Transverse colon (tissue), 4 donors: ENCODE results near the gene ZNF496. TPM values are rescaled to one million over a fixed set of nuclear protein-coding genes. Genes with fewer than 3 reads are reported as not detected.

Experiments
- DNase-seq: peaks from one replicate; pipeline ENCODE4 v3.0.0-alpha.2; 2019
- H3K27ac ChIP-seq, 4 donors: fragments of 200-600 bp; sonication (generic); 2 replicates each; pipeline ENCODE4 v1.5.1; 2016 to 2018; ENCODE audit warnings: inconsistent platforms in 4 of 4
- H3K27me3 ChIP-seq: fragments of 200-600 bp; sonication (generic); 2 replicates; pipeline ENCODE4 v1.5.1; 2017; ENCODE audit warnings: inconsistent platforms
- H3K36me3 ChIP-seq, 4 donors: fragments of 200-600 bp; sonication (generic); 2 replicates each; pipeline ENCODE4 v1.5.1; 2017 to 2019; ENCODE audit warnings: inconsistent platforms in 4 of 4
- H3K4me1 ChIP-seq, 4 donors: fragments of 200-600 bp; sonication (generic); 2 replicates each; pipeline ENCODE4 v1.5.1; 2017 to 2020; ENCODE audit warnings: inconsistent platforms in 4 of 4
- H3K4me3 ChIP-seq, 4 donors: fragments of 200-600 bp; sonication (generic); 1 replicate in 1 of 4; 2 replicates in 3 of 4; pipeline versions ENCODE4 v1.5.1 to v1.6.1; 2017 to 2019; ENCODE audit warnings: inconsistent platforms in 4 of 4
- H3K9me3 ChIP-seq, 2 donors: fragments of 200-600 bp; sonication (generic); 2 replicates each; pipeline ENCODE4 v1.5.1; 2017 to 2019; ENCODE audit warnings: inconsistent platforms in 2 of 2
- CTCF ChIP-seq, 5 experiments: fragments of 200-600 bp in 3 of 5; fragments of 450-650 bp in 2 of 5; sonication (generic) in 3 of 5; IDR thresholded peaks; 1 replicate in 2 of 5; 2 replicates in 3 of 5; pipeline ENCODE4 v1.5.1; 2016 to 2017; ENCODE audit warnings: antibody characterized with exemption in 5 of 5, inconsistent platforms in 3 of 5, mild to moderate bottlenecking in 2 of 5, moderate library complexity in 1 of 5
- EP300 ChIP-seq: sonication (generic); formaldehyde crosslinking; IDR thresholded peaks from one replicate; pipeline ENCODE4 v1.6.1; 2017; ENCODE audit warnings: antibody characterized with exemption, low read depth
- POLR2A ChIP-seq: fragments of 450-650 bp; IDR thresholded peaks from one replicate; pipeline ENCODE4 v1.6.1; 2016; ENCODE audit warnings: antibody characterized with exemption, mild to moderate bottlenecking, moderate library complexity
- POLR2AphosphoS5 ChIP-seq, 3 donors: sonication (generic); formaldehyde crosslinking; IDR thresholded peaks; one replicate each; pipeline ENCODE4 v1.6.1; 2016; ENCODE audit warnings: antibody characterized with exemption in 3 of 3
- WGBS, 2 donors: methylation state at CpG; one replicate each; pipeline ENCODE4 v1.1.5; 2018; ENCODE audit warnings: low coverage in 1 of 2; 5-methylcytosine and 5-hydroxymethylcytosine counted together
- in situ Hi-C, 4 donors: fragments of 200-750 bp; cut with MboI; loops; one replicate each; pipeline versions ENCODE4 v1.15.0 to v1.15.1; 2017; ENCODE audit warnings: low sequenced_read_pairs in 3 of 4, low pct_ligation_motif_present in 1 of 4, low pct_unique_long_range_greater_than_20kb in 1 of 4
- intact Hi-C: fragments of 100-400 bp; cut with DNase I; formaldehyde crosslinking; loops from one replicate; pipeline ENCODE4 v1.15.1; 2023; ENCODE audit warnings: low total_unique reads
- total RNA-seq, 4 donors: library from RNA; depleted of rRNA; stranded (reverse); fragments of >200 nt; gene quantifications; one replicate each; pipeline ENCODE4 v1.1.0, GENCODE V29; 2016

The ZNF496 gene
- total RNA-seq, 4 donors from 2014 or later = 12.4 to 35.8 (median 28.7) TPM

DNA sequence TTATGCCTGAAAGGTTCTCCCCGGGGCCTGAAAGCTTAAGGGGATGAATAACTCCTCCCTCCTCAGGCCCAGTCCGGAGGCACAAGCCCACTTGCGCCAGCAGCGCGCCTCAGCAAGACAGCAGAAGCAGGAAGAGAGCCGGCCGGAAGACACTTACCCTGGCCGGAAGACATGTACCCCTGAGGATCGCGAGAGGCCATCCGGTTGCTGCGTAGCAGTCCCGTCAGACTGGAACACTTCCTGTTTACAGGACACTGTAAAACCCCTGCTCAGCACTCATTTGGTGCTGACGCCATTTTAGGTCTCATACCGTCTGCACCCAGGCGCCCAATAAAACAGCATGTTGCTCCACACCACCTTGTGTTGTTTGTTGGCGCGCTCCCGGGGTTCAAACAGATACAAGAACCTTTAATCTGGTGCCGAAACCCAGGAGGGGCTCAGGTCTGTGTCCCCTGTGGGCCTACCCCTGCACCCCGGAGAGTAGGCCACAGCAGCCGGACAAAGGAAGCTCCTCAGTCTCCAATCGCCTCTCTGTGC lies 45.5 kb downstream of the ZNF496 start:
- Histone ChIP-seq H3K9me3 (no peaks in the 10 kb centered on the region), H3K27ac (no peak overlapping the region), H3K27me3 (no peaks in the 10 kb centered on the region), H3K4me1 (no peaks in the 10 kb centered on the region), H3K4me3 (no peak overlapping the region), H3K36me3 (no peaks in the 10 kb centered on the region)
- WGBS, 2 donors = 98% methylated on average over 23 of the region's 23 CpGs; no CpG with 5 or more reads in 1 of the 2 donors
- no peak for DNase-seq
- intact Hi-C loops = no loop called here
- in situ Hi-C loops = no loop called here
- TF ChIP-seq EP300 (no peak), POLR2A (no peak), POLR2AphosphoS5 (IDR thresholded peaks at IDR 0.05) (no peak), CTCF (IDR thresholded peaks at IDR 0.05) (no peak)

DNA sequence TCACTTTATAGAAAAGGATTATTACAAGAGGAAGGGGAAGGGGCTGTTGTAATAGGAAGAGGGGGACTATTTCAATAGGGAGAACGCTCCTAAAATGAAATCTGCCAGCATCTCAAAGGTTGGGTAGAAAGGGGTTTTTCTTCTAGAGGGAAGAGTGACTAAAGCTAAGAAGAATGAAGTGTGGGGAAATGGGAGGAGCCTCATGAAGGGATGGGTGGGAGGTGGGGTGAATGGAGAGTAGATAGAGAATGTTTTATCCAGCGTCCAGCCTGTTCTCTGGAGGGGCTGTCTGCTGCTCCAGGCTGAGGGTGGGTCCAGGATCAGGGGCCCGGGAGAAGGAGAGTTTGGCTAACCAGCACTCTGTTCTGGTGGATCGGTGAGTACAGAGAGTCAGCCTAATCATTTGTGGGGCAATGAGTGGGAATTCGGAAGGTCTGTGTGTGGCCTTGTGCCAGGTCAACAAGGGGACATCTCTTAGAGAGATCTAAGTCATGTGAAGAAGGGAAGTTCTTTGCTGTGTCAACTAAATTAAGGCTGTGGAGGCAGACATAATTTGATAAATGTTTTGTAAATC lies 50.6 kb downstream of the ZNF496 start:
- H3K4me1 ChIP-seq = no peaks in the 10 kb centered on the region
- no peaks in the 10 kb centered on the region for H3K36me3 ChIP-seq
- no peaks in the 10 kb centered on the region for H3K9me3 ChIP-seq
- 56 to 79% methylated on average over 4 to 5 of the region's 5 CpGs for WGBS, 2 donors
- no peak overlapping the region for H3K4me3 ChIP-seq
- DNase-seq = no peak
- in situ Hi-C loops = no loop called here
- intact Hi-C loops = no loop called here
- H3K27ac ChIP-seq = no peak overlapping the region
- H3K27me3 ChIP-seq = no peaks in the 10 kb centered on the region
- no peak for TF ChIP-seq POLR2AphosphoS5 (IDR thresholded peaks at IDR 0.05)

- in situ Hi-C loops = no loop called here
- intact Hi-C loops = no loop called here
- WGBS, 2 donors = 92 to 100% methylated on average over 2 of the region's 2 CpGs
Observed at GRCh38 chr1:247277191-247277590, 54.5 kb downstream of the ZNF496 start.

DNA sequence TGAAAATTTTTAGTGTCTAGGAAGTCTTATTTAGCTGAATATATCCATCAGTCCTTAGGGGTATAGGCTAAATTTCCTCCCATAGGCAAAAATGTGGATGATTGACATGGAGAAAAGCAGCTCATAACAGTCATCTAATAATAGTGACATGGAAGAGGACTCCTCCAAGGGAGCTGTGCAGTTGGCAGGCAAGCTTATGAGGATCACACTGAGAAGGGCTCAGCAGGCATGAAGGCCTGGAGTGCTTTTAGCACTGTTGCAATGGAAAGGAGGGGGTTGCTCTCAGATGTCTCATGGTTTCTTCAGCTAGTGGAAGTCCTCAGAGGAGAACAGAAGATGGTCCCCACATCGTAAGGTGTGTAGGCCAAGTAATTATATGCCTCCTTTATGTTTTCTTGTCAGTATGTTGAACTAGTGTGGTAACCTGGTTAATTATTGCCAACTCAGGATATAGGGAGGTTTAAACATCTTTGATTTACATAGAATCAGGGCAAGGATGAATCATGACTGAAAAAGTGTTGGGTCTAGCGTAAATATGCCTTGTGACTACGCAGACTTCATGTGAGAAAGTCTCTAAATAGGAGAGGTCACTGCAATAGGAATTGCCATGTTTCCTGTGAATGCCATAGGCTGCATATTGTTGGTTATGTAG lies 56.9 kb downstream of the ZNF496 start:
- in situ Hi-C loops (no loop called here), intact Hi-C loops (no loop called here)
- no peak for DNase-seq
- H3K4me1 ChIP-seq = peaks cover 0 to 2% (median 0%) of the 10 kb centered on the region in 4 donors
- TF ChIP-seq CTCF (IDR thresholded peaks at IDR 0.05) = no peak
- TF ChIP-seq POLR2A = no peak
- no peak for TF ChIP-seq EP300
- TF ChIP-seq POLR2AphosphoS5 (IDR thresholded peaks at IDR 0.05) = no peak
- H3K36me3 ChIP-seq = no peaks in the 10 kb centered on the region
- no peak overlapping the region for H3K4me3 ChIP-seq
- no peak overlapping the region for H3K27ac ChIP-seq
- H3K9me3 ChIP-seq = no peaks in the 10 kb centered on the region
- no peaks in the 10 kb centered on the region for H3K27me3 ChIP-seq
- 54 to 100% methylated on average over 1 to 3 of the region's 3 CpGs for WGBS, 2 donors

More at GRCh38 chr1:247277191-247277590, 54.5 kb downstream of the ZNF496 start:
- TF ChIP-seq POLR2A = no peak
- no peak for TF ChIP-seq CTCF (IDR thresholded peaks at IDR 0.05)
- no peak for TF ChIP-seq EP300
- TF ChIP-seq POLR2AphosphoS5 (IDR thresholded peaks at IDR 0.05) = no peak
- peaks cover 0 to 2% (median 0%) of the 10 kb centered on the region in 4 donors for H3K4me1 ChIP-seq
- no peak for DNase-seq
- H3K27me3 ChIP-seq = no peaks in the 10 kb centered on the region
- H3K36me3 ChIP-seq = no peaks in the 10 kb centered on the region
- H3K4me3 ChIP-seq = no peak overlapping the region
- no peaks in the 10 kb centered on the region for H3K9me3 ChIP-seq
- no peak overlapping the region for H3K27ac ChIP-seq
